CD8-positive, alpha-beta memory T cell (primary cell): ENCODE results near the gene FUCA2. TPM values are rescaled to one million over a fixed set of nuclear protein-coding genes. Genes with fewer than 3 reads are reported as not detected.
A peak's percentile ranks its signal among the peaks of the same experiment; 100 is the strongest.
"Not testable (repeated sequence)": the region's sequence is repeated elsewhere in the genome, so short reads cannot be mapped to it uniquely, and the experiment has no call there.

Experiments
- CTCF ChIA-PET: fragments of 350-600 bp; sonication (Branson Sonifier 250); formaldehyde crosslinking; loops from one replicate; lab custom pipeline; 2021; ENCODE audit warnings: antibody characterized with exemption; lab: Charles Lee
- POLR2A ChIA-PET: fragments of 350-600 bp; sonication (Branson Sonifier 250); formaldehyde crosslinking; loops from one replicate; lab custom pipeline; 2021; ENCODE audit warnings: antibody characterized with exemption; lab: Charles Lee
- DNase-seq, 5 donors: peaks; one replicate each; pipeline versions ENCODE4 v3.0.0 to v3.0.0-alpha.2; 2020 to 2022; ENCODE audit warnings: mixed read lengths in 1 of 5
- H3K27ac ChIP-seq: one replicate; pipeline ENCODE4 v1.7.0; 2013; ENCODE audit warnings: low read depth, mild to moderate bottlenecking, low read length, moderate library complexity
- H3K27me3 ChIP-seq: 2 replicates; pipeline ENCODE4 v1.7.0; 2013; ENCODE audit warnings: low read length, mild to moderate bottlenecking; ENCODE audit not compliant: insufficient read depth, poor library complexity, severe bottlenecking
- H3K36me3 ChIP-seq: 2 replicates; pipeline ENCODE4 v1.7.0; 2013; ENCODE audit warnings: mild to moderate bottlenecking, low read length, moderate library complexity; ENCODE audit not compliant: insufficient read depth
- H3K4me1 ChIP-seq: 2 replicates; pipeline ENCODE4 v1.7.0; 2013; ENCODE audit warnings: mild to moderate bottlenecking, low read length, moderate library complexity; ENCODE audit not compliant: insufficient read depth
- H3K4me3 ChIP-seq: 2 replicates; pipeline ENCODE4 v1.7.0; 2013; ENCODE audit warnings: mild to moderate bottlenecking, low read length
- H3K9me3 ChIP-seq: 2 replicates; pipeline ENCODE4 v1.7.0; 2013; ENCODE audit warnings: mild to moderate bottlenecking, low read length
- H3K27ac Mint-ChIP-seq, 8 donors: one replicate each; pipeline ENCODE4 v1.8.0; 2020 to 2021; ENCODE audit warnings: mixed read lengths in 8 of 8, mild to moderate bottlenecking in 6 of 8, inconsistent platforms in 3 of 8, moderate library complexity in 3 of 8
- H3K27me3 Mint-ChIP-seq, 2 donors: one replicate each; pipeline ENCODE4 v1.8.0; 2020 to 2021; ENCODE audit warnings: mixed read lengths in 2 of 2, mild to moderate bottlenecking in 1 of 2, moderate library complexity in 1 of 2
- H3K36me3 Mint-ChIP-seq, 3 donors: one replicate each; pipeline ENCODE4 v1.8.0; 2020 to 2021; ENCODE audit warnings: mixed read lengths in 3 of 3, inconsistent platforms in 1 of 3, mild to moderate bottlenecking in 1 of 3
- H3K4me1 Mint-ChIP-seq, 3 donors: one replicate each; pipeline ENCODE4 v1.8.0; 2020 to 2021; ENCODE audit warnings: mixed read lengths in 3 of 3, inconsistent platforms in 1 of 3, mild to moderate bottlenecking in 1 of 3
- H3K4me3 Mint-ChIP-seq, 7 donors: one replicate each; pipeline ENCODE4 v1.8.0; 2020 to 2021; ENCODE audit warnings: mixed read lengths in 7 of 7, mild to moderate bottlenecking in 6 of 7, moderate library complexity in 4 of 7, inconsistent platforms in 2 of 7
- H3K9me3 Mint-ChIP-seq, 5 donors: one replicate each; pipeline ENCODE4 v1.8.0; 2020 to 2022; ENCODE audit warnings: mixed read lengths in 5 of 5, mild to moderate bottlenecking in 3 of 5, moderate library complexity in 2 of 5, inconsistent platforms in 1 of 5
- polyA plus RNA-seq: library from polyadenylated mRNA; unstranded; fragments of 300-500 nt; fragmentation: Illumina TruSeq; gene quantifications from one replicate; pipeline ENCODE4 v1.2.3, GENCODE V29; 2021
- total RNA-seq, 2 experiments: library from RNA; stranded (reverse); gene quantifications; one replicate each; pipeline ENCODE4 v1.2.3, GENCODE V29; 2021

Gene FUCA2
- total and polyA plus RNA-seq, 3 experiments from 2014 or later: 12.3 to 14.2 (median 13.2) TPM

DNA sequence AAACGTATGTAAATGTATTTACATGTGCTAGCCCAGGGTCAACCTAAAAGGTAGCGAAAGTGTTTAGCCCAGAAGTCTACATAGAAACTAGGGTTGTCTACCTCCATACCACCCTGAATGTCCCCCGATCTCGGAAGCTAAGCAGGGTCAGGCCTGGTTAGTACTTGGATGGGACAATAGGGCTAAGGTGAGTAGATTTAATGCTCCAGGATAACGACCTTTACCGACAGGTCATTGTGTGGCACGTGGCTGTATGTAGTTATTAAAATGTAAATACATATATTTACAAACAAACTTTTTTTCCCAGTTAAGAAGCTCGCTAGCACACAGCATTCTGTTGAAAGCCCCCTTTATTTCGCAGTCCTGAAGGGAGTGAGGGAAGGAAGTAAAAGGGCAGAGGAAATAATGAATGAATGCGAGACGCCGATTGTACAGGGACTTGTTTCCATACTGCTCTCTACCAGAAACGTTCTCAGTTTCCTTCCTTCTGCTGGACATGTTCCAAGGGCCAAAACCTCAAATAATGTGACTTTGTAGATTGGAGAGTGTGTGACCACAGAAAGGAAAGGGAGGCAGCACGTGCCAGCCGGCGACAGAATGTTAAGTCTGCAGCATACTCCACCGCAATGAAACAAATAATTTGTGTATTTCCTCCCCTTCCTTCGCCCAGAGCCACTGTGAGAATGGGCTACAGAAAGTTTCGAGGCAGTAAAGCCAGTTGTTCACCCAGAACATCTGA is 61.6 kb downstream of the FUCA2 start:
- ChIA-PET CTCF (interaction anchor here (1.1 to 1.2 kb wide), 4 partner anchors 8 to 1304 kb away, joined by 3 to 5 read pairs (median 4); partner anchors contain the start of gene FUCA2), POLR2A (interaction anchor here (0.5 to 1.3 kb wide), 8 partner anchors 11 to 393 kb away, joined by 3 to 7 read pairs (median 4); partner anchors contain the start of genes FUCA2 and LTV1)
- Histone ChIP-seq H3K4me3 (peak overlapping the region; percentile 80), H3K36me3 (no peaks in the 10 kb centered on the region), H3K4me1 (peaks cover 26% of the 10 kb centered on the region), H3K9me3 (no peaks in the 10 kb centered on the region), H3K27me3 (no peaks in the 10 kb centered on the region), H3K27ac (peak overlapping the region; percentile 71)
- DNase-seq: peak; percentile 31 to 65 (median 43)
- Mint-ChIP-seq H3K4me1 (peaks cover 42 to 52% (median 49%) of the 10 kb centered on the region in 3 donors), H3K36me3 (peaks cover 0 to 22% (median 2%) of the 10 kb centered on the region in 3 donors), H3K27ac (peak overlapping the region; percentile 87 to 98 (median 96)), H3K4me3 (peak overlapping the region; percentile 92 to 100 (median 96)), H3K9me3 (no peaks in the 10 kb centered on the region), H3K27me3 (no peaks in the 10 kb centered on the region)

DNA sequence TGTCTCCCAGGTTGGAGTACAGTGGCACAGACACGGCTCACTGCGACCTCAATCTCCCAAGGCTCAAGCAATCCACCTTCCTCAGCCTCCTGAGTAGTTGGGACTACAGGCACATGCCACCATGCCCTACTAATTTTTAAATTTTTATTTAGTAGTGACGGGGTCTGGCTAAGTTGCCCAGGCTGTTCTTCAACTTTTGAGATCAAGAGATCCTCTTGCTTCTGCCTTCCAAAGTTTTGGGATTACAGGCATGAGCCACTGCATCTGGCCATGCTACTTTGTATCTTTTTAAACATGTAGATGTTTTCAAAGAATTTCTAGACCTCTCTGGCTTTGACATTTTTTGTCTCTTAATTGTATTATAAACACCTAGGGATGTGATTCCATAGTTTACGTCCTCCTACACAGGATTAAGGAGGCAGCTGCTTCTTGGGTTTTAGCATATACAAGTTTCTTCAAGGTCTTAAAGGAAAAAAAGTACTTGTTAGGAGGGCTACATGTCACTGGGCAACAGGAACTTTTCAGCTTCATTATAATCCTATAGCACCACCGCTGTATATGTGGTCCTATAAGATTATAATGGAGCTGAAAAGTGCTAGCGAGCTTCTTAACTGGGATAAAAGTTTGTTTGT is 62.3 kb downstream of the FUCA2 start:
- Histone ChIP-seq H3K27me3 (no peaks in the 10 kb centered on the region), H3K4me3 (peak overlapping the region; percentile 80), H3K36me3 (no peaks in the 10 kb centered on the region), H3K4me1 (peaks cover 26% of the 10 kb centered on the region), H3K27ac (peak overlapping the region; percentile 71), H3K9me3 (no peaks in the 10 kb centered on the region)
- no peaks in the 10 kb centered on the region for H3K27me3 Mint-ChIP-seq
- DNase-seq: no peak
- POLR2A ChIA-PET: interaction anchor here (0.5 kb wide), 1 partner anchor 97 kb away, joined by 4 read pairs; no protein-coding TSS in a partner anchor
- peaks cover 36 to 46% (median 42%) of the 10 kb centered on the region in 3 donors for H3K4me1 Mint-ChIP-seq
- H3K27ac Mint-ChIP-seq: peak overlapping the region in 6 of 8 donors; percentile 17 to 97 (median 92)
- H3K36me3 Mint-ChIP-seq: peaks cover 0 to 19% (median 2%) of the 10 kb centered on the region in 3 donors
- H3K9me3 Mint-ChIP-seq: no peaks in the 10 kb centered on the region
- CTCF ChIA-PET: no interaction called here
- peak overlapping the region; percentile 92 to 100 (median 96) for H3K4me3 Mint-ChIP-seq

DNA sequence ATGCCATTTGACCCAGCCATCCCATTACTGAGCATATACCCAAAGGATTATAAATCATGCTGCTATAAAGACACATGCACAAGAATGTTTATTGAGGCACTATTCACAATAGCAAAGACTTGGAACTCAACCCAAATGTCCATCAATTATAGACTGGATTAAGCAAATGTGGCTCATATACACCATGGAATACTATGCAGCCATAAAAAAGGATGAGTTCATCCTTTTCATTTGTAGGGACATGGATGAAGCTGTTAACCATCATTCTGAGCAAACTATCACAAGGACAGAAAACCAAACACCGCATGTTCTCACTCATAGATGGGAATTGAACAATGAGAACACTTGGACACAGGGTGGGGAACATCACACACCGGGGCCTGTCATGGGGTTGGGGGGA is 63.7 kb downstream of the FUCA2 start:
- H3K36me3 ChIP-seq, POLR2A ChIA-PET, H3K4me3 ChIP-seq, H3K27me3 Mint-ChIP-seq, H3K9me3 ChIP-seq, H3K27me3 ChIP-seq, H3K9me3 Mint-ChIP-seq, H3K27ac ChIP-seq, CTCF ChIA-PET, DNase-seq: not testable (repeated sequence)
- H3K4me3 Mint-ChIP-seq: peak overlapping the region in 1 of 7 donors; percentile 67
- peaks cover 26% of the 10 kb centered on the region for H3K4me1 ChIP-seq
- H3K36me3 Mint-ChIP-seq: peaks cover 0 to 21% (median 0%) of the 10 kb centered on the region in 3 donors
- peak overlapping the region in 1 of 8 donors; percentile 47 for H3K27ac Mint-ChIP-seq
- H3K4me1 Mint-ChIP-seq: peaks cover 30 to 39% (median 34%) of the 10 kb centered on the region in 3 donors

Other genes with a start within 250 kb of the FUCA2 start
- 10 to 100 TPM; 19.6 to 20.6 TPM for gene ADAT2, start 61.0 kb downstream of the FUCA2 start, total RNA-seq
- gene ADAT2, start 61.0 kb downstream of the FUCA2 start, polyA plus RNA-seq: 0.89 TPM
- gene PEX3, start 60.9 kb downstream of the FUCA2 start, total RNA-seq: 10 to 100 TPM; 18.0 to 23.6 TPM
- 20.4 TPM for gene PEX3, start 60.9 kb downstream of the FUCA2 start, polyA plus RNA-seq
- 10 to 100 TPM; 27.8 to 29.1 TPM for gene PHACTR2, start 166.2 kb upstream of the FUCA2 start, total RNA-seq
- gene PHACTR2, start 166.2 kb upstream of the FUCA2 start, polyA plus RNA-seq: 42.1 TPM